NCI-H774 (cell line): ENCODE results near the gene NHERF1.

ENCODE experiments used
- DNase-seq: peaks from one replicate; lab custom pipeline; 2025; lab: John Stamatoyannopoulos, UW

NHERF1 gene

DNA sequence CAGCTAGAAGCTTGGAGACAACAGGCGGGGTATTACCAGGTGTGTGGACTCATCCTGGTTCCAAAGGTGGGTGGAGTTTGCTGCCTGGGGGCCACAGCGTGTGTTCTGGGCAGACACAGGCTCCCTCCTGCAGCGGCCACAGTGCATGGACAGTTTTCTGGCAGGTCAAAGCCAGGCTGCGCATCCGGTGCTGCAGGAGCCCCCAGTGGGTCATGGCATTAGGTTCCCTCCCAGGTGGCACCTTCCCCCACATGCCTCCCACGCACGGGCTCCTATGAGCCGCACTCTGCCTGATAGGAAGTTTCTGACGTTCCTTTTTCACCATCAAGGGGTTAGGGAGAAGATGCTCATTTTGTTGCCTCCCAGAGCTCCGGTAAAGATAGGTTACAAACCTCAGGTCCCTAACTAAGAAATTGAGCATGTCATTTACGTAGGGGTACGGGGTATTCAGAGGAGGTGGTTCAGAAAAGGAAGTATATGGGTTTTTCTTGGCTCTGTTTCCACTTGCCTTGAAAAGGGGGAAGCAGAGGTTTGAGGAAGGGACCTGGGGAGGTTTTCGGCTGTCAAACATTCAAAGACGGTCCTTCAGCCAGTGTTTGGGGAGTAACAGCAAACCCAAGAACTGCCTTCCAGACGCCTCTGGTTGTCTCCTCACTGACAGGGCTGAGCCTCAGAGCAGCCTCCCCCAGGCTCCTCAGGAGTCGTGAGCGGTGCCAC is 60.4 kb downstream of the NHERF1 start:
- DNase-seq = no peak

DNA sequence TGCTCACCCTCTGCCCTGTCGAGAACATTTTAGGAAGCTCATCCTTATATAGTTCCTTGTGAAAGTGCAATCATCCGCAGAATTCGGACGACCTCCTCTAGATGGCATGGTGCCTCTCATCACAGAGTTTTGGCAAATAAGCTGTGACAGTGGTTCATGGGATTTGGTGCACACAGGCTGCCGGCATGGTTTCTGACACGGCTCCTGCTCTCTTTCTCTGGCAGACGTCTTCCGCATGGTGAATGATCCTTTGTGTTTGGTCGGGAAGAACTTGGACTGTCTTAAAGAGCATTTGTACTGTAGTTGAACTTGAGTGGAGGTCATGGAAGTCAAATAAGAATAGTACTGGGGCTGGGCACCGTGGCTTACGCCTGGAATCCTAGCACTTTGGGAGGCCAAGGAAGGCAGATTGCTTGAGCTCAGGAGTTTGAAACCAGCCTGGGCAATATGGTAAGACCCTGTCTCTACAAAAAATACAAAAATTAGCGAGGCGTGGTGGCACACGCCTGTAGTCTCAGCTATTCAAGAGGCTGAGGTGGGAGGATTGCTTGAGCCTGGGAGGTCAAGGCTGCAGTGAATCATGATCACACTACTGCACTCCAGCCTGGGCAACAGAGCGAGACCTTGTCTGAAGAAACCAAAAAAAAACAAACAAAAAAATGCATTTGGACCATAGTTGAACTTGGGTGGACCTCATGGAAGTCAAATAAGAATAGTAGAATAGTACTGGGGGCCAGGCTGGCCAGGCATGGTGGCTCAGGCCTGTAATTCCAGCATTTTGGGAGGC is 62.5 kb downstream of the NHERF1 start:
- no peak for DNase-seq

DNA sequence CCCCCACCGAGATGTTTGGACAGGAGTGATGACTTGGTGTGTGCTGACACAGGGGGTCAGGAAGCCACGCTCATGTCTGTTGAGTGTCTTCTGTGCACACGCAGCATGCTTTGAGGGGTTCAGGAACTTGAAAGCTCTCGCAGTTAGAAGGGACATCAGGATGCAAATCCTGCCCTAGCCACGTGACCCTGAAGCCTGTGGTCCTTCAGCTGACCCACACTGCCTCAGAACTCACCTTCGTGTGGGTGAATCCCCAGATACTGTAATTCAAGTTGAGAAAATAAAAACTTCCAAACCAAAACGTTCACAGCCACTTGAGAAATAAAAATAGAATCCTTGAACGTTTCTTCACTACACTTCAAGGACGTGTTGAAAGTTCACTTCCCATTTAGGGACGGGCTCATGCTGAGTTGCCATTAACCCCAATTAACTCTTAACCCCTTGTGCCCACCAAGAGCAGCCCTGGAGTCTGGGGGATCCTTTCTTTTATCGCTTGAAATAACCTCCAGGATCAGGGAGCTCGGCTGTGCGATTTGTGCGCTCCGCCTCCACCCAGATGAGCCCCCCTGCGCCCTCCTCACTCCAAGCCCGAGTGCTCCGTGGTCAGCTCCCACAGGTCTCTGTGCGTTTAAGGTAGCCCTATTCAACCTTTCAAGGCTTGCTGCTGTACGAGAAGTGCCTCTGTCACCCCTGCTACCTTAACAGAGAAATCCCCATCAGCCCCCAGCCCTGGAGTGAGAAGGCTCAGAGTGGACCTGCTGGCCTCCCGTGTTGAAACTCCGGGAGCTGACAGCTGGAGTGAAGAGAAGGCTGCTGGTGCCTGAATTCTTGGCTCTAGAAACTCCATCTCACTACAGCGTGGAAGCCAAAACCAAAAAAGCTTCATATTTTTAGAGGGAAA is 63.9 kb downstream of the NHERF1 start:
- no peak for DNase-seq

DNA sequence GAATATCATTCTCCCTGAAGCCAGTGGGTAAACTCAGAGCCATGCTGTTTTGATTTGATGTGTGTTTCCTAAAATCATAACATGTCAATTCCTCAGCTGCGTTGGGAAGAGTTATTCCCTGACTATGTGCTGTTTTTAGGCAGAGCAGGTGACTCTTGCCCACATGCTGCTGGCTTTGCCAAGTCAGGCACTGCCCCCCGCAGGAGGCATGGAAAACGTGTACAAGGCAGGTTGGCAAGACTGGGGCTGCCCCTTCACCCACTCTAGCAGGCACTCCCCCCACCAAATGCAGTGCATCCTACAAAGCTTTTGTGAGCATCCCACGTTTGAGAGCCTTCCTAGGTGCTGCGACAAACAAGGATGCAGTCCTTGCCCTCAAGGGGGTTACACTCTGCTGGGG is 66.0 kb downstream of the NHERF1 start:
- no peak for DNase-seq

DNA sequence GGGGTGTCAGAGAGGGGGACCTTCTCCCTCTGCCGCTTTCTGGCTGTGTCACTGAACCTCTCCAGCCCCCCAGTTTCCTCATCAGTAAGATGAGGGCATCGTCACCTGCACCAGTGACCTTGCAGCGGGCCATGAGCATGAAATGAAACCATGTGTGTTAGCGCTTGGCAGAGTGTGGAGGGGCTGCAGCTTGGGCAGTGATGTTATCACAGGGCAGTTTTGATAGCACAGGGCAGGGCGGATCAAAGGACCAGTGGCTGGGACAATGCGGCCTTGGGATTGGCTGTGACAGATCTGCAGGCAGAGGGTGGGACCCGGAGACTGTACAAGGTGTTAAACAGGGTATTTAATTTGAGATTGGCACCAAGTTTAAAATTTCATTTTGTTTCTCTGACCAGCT is 66.6 kb downstream of the NHERF1 start:
- DNase-seq = no peak

DNA sequence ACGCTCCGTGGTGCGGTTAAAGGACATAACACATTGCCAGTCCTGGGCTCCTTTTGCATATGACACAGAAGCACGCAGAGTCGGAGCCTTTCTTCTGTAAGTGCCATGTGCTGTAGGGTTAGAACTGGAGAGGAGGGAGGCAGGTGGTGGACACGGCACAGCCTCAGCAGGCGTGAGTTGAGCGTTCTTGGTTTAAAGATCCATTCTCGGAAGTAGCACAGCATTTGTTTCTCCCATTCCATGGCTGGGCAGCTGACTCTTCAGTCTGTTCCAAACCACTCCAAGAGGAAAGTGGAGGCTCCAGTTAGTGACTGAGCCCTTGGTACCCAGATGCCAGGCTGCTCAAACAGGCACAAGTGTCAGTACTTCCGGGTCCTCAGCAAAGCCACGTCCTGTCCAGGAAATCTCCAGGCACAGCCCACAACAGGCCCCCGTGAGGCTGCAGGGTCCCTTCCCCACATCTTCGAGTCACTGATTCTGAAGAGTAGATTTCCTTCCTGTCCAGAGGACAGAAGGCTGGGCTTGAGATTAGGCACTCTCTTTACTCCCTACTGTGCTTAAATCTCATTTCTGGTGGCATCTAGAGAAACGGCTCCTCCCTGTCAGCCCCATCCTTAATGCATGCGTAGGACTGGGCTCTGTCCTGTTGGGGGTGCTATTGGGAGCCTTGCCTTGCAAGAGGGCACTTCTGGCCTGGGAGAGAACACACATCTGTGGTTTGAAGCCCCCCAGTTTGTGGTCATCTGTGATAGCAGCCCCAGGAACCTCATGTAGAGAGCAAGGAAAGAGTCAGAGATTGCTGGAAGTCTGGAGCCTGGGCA is 67.3 kb downstream of the NHERF1 start:
- DNase-seq = no peak

DNA sequence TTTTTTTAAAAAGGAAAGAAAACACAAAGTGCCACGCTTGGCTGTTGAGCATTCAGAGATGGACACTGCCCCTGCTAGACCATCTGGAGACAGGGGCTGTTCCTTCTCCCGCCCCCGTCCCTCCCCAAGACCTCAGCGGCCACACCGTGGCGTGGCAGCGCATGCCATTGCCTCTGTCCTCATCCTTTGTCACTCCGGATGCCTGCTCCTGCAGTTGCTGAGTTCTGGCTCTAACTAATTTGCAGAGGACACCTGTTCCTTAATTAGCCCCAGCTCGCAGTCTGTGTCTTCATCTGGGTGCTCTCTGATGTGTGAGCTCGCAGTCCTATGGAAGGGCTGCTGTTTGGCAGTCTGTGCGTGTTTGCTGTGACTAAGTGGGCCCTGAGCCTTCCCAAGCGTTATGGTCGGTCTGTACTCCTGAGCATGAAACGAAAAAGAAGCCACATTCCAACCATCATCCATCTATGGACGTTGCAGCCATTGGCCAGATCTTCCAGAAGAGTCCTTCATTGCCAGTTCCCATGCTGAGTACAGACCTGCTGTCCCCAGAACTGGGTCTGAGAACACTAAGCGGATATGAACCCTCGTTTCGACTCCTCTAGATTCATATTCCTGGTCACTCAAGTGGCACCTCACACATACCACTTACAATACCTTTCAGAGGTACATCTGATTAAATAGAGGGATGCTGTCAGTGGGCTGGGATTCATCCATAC is 68.6 kb downstream of the NHERF1 start:
- DNase-seq = no peak

DNA sequence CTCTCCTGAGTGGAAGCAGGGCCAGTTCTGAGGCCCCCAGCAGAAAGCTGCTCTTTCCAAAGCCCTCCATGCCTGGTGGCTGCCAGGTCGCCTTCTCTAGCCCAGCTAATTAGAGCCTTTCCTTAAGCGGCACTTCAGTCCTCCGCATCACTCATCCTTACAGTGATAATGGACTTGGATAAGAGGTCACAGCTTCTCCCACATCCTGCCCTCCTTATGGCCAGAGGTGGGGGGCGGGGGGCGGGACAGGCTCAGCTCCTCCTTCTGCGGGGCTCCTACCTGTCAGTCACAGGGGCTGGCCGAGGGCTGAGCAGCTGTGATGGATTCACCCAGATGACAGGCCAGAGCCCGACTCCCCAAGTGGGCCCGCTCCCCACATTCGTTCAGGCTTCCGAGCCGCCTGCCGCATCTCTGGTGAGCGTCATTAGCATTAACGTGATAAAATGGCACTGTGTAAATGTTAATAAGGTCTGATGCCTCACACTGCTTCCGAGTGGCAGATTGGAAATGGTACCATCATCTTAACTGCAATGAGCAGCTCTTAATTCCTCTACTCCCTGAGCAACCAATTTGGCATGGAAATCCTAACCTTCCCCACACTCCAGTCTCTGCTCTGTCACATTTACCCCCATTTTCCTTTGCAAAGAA is 70.0 kb downstream of the NHERF1 start:
- DNase-seq = no peak
